HG03108 (cell line): ENCODE data around the gene CACNA1E.

Source experiments
- ATAC-seq: cut with Tn5 transposase; IDR thresholded peaks from one replicate; pipeline ENCODE4 v1.9.1; 2021; ENCODE audit warnings: moderate library complexity; ENCODE audit not compliant: unreplicated experiment

Gene CACNA1E

DNA sequence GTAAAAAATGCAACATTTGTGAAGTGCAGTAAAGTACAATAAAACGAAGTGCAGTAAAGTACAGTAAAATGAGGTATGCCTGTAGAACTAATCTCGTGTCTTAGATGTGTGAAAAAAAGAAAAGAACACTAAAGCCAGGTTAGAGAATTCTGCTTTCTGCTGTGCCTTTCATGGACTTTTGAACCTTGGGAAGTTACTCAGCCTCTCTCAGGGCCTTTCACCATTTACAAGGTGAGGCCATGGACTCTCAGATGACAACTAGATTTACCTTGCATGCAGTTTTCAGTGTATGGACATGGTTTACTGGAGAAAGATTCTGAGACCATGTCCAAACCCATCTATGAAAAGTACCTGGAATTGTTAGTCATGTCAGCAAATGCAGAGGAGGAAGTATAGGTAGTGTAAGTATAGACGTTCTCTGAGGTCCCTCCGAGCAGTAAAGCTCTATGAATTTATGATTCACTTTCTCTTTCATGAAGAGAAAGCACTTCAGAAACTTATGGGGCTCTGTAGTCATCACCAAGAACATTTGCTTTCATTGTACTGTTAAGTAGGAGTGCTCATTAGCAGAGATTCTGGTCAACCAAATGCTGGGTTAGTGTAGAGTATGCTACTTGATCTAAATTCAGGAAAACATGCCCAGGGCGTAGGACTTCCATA is 143.1 kb downstream of the CACNA1E start:
- ATAC-seq: no peak

DNA sequence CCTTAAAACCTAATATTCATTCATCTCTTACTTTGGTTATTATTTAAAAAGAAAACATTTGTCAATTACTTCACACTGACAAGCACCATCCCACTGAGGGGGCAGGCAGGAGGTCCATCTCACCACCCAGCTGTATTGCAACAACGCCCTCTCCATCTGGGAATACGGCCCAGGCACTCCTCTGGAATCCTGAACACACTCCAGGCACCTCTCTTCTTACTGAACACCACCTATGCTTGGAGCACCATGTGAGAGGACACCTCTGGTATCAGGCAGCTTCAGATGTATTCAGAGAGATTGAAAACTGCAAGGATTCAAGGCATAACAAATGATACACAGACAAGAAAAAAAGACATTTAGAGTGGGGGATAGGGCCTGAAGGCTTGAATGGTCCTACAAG is 147.1 kb downstream of the CACNA1E start:
- ATAC-seq: no peak

DNA sequence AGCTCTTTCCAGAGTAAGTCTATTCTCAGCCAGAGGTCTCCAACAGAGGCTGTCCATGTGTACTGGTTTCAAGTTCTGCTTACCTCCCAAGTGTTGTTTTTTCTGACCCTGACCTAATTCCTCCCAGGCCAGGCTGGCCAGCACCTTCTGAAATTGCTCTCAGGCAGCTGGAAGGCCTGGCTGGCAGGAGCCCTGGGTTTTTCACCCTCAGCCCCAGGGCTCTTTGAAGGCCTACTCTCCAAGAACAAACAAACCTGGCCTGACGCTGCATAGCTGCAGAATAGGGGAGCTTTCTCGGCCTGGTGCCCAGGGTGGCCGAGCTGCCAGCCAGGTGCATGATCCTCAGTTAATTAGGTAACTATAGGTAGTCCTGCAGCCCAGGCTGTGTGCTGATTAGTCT is 147.5 kb downstream of the CACNA1E start:
- ATAC-seq: no peak

DNA sequence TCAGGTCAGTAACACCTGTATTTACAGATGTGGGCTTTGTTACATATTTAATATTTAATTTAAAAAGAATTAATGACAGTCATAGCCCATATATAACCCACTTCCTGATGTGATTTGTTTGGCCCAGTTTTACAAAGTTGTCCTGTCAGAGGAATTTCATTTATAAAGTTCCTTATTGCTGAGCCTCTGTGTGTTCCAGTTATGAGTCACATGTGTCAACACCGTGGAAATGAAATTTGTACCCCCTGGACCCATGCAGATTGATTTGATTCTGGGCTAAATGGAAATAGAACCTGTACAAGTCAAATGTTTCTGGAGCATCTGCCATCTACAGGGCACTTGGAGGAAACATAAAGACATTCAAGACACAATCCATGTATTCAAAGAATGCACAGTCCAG is 149.2 kb downstream of the CACNA1E start:
- ATAC-seq: no peak

DNA sequence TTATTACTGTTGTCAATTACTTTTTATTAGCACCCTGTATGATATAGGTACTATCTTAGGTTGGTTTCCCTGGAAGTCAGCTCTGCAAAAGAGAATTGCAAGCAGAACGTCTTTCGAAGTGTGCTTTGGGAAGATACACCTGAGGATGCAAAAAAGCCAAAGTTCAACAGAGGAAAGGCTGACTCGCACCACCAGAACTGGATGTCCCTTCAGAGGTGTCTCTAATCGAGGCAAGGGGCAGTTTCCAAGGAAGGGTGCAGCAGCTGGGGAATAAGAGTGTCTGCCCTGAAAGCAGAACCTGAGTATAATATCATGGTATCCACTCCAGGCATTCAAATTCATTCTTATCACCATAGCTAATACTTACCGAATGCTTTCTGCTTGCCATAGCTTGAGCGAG is 149.6 kb downstream of the CACNA1E start:
- no peak for ATAC-seq

DNA sequence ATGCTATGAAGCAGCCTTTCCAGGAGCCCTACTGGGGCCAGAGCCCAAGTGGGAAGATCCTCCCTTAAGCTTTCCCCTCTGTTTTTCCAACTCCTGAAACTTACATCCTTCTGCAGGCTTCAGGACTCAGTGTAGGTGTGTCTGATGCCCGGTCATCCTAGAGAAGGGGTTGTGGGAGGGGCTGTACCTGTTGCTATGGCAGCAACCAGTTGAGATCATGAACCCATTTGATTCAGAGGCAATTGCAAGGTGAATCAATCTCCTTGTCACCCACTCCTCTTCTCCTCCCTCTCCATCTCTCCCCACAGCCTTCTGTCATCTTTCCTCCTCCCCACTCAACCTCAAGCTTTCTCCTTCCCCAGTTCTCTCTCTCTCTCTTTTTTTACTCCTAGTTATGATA is 151.8 kb downstream of the CACNA1E start:
- no peak for ATAC-seq

DNA sequence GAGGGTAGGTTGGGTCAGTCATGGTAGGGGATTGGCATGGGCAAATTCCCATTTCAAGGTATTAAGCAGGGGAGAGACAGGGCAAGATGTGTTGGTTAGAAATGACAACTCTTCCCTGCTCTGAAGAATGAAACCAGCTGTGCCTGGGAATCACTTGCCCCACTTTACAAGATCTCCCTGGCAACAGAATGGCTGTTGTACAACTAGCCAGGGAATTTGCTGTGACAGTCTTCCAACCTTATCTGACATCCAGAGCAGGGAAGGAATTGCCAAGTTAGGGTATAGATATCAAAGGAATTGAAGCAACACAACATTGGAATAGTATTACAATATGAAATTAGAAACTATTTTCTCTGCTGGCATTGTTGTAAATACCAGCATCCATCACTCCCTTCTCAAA is 154.7 kb downstream of the CACNA1E start:
- no peak for ATAC-seq

DNA sequence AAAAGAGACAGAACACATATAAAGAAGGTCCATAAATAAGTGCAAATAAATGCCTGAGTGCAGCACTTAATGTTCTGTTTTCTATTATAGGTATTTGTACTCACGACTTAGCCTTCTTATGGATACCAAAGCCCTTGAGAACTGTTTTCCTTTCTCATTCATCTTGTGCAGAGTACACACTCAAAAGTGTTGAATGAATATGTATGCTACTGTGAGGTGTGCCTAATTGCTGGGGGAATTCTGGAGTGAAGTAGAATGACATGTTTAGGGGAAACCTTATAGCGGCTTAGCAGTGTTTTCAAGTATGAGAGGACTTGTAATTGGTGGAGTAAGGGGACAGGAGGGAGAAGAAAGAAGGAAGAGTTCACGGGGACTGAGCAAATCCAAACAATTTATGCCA is 157.6 kb downstream of the CACNA1E start:
- ATAC-seq: no peak

DNA sequence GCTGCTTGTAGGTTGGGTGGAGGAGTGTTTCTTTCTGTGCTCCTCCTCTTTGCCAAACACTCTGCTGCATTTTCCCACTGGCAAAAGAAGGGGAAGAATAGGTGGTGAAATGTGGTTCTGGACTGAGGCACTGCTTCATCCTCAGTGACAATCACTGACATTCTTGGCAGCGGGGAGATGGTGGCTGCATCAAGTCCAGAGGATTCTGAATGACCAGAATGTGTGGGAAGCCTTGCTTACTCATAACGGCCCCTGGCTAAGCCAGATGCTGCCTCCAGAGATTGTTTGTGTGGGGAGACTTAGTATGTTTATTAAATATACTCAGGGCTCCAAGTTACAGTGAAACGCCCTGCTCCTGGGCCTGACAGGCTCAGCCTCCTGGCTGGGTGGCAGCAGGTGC is 160.3 kb downstream of the CACNA1E start:
- no peak for ATAC-seq

DNA sequence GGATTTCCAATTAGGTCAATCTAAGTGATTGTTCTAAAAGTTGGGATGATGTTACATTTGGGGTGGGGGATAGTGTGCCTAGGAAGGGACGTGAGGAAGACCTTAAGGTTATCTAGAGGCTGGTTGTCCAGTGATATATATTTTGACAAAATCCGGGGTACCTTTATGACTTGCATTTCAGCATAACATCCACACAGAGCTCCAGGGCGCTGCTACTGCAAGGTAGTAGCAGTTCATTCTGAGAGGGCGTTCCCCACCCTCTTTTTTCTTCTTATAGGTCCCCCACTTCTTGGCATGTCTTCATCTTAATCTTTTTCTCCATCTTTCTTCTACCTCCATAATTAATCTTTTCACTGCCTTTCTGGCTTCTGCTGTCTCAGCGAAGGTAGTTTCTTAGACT is 161.9 kb downstream of the CACNA1E start:
- no peak for ATAC-seq

DNA sequence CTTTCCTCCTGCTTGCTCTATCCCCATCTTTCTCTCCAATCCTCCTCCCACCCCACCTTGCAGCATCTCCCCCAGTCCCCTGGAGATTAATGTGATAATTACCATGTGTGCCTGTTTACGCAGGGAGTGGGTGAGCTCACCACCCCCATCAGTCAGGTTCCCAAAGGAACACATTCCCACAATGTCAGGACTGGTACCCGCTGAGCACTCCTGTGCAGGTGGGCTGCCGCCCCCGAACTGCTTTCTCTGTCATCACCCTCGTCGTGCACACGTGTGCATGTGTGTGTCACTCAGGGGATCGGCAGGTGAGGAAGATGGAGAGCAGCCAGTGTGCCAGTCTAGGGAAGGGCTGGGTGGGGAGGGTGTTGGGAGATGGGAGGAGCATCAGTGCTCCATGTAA is 163.4 kb downstream of the CACNA1E start:
- ATAC-seq: no peak

DNA sequence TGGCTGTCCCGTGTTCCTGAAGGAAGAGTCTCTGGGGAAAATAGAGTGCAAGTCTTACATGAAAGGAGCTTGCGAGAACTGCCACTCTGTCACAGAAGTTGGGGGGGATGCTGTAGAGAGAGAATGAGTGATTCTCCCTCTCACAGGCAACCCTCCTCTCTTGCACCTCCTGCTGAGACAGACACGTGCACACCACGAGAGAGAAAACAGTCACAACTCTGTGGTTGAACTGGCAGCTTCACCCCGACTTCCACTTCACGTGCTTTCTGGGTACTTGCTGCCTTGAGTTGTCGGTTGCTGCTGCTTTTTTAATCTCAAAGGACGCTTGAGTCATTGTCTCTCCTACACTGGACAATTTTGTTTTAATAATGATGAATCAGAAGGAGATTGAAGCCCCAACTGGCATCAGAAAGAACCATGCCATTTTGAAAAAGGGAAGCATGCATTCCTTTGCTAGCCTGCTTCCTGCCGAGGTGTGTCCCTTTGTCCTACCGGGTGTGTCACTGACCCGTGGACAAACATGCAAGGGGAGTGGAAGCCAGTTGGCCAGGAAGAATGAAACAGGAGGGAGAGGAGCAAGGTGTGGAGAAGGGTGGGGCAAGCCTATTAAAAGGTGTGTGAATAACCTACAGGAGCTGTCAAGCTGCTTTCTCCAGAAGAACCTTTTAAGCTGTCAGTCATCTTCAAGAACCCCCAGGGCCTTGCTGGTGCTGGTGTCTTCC is 164.2 kb downstream of the CACNA1E start:
- no peak for ATAC-seq

DNA sequence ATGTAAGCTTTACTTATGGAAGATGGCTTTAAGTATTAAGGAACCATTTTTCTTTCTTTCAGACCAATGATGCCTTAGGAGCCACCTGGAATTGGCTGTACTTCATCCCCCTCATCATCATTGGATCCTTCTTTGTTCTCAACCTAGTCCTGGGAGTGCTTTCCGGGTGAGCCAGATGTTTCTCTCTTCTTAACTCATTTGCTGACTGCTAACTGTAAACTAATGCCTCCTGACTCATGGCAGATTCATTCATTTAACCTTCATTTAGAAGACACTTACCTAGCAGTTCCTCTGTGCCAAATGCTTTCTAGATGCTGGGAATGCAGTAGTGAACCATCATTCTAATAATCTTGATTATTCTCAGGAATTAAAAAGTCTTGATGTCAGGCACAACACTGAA is 168.0 kb downstream of the CACNA1E start:
- ATAC-seq: no peak

DNA sequence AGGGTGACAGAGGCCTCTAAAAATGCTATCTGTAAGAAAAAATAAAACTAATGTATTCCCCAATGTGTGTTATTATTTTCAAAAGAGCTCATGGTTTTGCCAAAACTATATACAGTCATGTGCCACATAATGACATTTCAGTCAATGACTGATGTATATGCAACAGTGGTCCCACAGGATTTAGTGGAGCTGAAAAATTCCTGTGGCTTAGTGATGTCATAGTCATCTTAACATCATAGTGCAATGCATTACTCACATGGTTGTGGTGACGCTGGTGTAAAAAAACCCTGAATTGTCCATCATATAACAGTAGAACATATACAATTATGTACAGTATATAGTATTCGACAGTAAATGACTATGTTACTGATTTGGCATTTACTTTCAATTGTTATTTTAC is 172.4 kb downstream of the CACNA1E start:
- no peak for ATAC-seq

DNA sequence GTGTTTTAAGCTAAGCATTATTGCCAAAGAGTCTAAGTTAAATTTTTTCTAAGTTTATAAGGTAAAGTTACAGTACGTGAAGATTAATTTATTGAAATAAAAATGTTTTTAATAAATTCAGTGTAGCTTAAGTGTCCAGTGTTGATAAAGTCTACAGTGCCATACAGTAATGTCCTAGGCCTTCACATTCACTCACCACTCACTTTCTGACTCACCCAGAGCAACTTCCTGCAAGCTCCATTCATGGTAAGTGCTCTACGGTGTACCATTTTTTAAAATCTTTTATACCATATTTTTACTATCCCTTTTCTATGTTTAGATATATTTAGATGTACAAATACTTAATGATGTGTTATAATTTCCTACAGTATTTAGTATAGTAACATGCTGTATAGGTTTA is 173.2 kb downstream of the CACNA1E start:
- ATAC-seq: no peak

DNA sequence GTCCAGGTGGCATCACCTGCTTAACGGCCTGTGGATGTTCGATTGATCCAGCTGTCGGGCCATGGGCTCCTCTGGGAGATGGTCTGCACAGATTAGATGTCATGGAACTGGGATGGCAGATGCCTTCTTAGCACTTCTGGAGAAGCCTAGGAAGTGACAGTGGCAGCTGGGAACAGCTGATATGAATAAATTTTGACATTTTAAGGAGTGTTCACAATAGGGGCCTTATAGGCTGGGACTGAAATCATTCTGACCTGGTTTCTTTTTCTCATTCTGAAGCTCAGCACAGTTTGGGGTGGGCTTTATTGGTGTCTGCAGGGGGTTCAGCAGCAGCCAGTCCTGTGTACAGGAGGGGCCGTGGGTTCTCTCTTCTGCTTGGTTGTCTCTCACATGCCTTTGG is 175.3 kb downstream of the CACNA1E start:
- ATAC-seq: no peak

DNA sequence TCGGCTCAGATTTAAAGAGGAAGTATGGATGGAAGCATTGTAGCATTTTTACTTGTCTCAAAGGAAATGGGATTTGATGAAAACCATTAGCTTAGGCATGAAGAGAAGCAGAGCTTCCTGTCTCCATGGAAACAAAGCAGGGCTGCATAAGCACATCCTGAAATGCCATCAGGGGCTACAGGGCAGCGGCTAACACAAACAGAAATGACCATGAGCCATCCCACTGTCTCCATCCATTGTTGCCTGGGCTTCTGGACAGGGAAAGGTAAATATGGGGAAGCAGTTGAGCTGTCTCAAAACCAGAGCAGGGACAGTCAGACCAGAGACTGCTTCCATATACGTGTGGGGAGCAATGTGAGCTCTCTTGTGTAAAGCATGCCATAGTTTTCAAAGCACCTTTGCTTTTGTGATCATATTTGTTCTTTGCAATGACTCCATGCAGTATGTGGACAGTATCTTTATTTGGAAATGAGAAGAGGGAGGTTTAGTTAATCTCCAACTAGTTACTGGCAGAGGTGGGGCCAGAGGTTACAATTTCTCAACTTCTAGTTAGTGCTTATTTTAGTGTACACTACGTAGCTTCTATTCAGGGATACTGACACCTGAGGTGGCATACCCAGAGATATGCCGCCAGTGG is 176.1 kb downstream of the CACNA1E start:
- no peak for ATAC-seq

DNA sequence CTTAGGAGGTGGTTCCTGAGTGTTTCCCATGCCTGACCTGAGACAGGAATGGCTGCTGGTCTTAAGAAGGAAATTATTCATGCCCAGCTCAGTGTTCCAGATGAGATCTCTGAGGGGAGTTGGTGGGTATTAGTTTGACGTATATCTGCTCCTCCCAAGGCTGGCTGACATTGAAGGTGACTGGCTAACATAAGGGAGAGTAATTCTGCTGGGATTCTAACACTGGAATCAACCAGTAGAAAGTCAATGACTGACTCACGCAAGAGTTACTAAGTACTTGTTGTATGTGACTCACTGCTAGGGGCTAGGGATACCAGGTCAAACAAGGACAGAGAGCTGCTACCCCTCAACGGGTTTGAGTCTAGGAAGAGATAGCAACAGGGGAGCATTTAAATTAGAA is 177.3 kb downstream of the CACNA1E start:
- ATAC-seq: no peak

DNA sequence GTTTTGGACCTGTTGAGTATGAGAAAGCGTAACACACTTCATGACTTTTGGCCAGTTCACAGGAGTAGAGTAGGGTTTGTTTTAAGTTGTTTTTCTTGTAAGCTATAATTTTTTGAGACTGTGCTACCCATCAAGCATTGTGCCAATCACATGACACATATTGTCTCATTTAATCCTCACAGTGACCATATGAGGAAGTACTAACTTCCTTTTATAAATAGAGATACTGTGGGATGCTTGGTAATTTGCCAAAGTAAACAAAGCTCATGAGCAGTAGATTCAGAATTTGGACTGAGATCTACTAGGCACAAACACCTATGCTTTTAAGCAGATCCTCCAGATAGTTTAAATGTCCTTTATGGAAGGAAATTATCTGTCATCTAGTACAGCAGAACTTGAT is 178.3 kb downstream of the CACNA1E start:
- no peak for ATAC-seq

DNA sequence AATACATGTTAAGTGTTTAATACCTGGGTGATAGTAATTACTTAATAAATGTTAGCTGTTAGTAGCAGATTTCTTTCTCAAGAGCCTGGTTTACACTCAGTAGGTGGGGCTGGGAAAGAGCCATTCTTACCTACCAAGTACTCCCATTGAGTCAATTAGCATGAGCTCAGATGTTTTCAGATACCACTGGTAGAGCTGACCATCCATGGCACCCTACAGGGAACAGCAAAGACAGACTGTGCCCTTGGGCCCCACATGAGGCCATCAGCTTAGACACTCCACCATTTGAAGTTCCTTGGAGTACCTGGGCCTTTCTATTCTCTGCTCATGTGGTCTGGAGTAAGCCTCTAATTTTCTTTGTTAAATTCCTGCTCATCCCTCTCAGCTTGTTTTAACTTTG is 179.3 kb downstream of the CACNA1E start:
- no peak for ATAC-seq

DNA sequence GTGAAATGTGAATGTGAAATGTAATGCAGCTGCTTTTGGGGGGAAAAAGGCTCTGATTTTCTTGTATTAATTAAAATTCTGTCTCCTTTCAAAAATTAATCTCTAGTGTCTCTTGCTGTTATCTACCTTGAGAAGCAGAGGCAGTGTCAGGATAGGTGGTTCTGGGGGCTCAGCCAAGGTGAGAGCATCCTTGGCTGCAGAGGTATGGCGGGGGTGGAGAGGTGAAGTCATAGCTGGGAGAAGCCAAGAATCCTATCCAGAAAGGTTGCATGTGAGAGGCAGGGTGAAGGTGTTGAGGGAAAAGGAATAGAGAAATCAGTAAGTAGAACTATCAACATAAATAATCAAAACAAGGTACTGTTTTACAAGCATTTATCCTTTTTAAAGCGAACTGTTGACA is 181.2 kb downstream of the CACNA1E start:
- no peak for ATAC-seq

DNA sequence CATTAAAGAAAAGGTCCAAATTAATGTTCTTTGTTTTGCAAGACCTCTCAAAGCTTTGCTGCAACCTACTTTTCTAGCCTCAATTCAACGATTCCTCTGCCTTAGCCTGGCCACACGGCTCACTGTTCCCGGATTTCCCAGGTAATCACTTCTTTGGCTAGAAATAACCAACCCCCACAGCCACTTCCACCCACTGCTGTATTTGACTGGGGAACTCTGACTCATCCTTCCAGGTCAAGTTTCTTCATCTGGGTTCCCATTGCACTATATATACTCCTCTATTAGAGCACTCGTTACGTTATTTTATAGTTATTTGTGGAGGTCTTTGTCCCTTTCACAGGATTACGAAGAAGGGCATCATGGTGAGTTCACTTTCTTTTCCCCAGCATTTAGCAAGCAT is 185.9 kb downstream of the CACNA1E start:
- ATAC-seq: no peak
